ENCODE measurements around the gene ILF2.

The ILF2 gene

DNA sequence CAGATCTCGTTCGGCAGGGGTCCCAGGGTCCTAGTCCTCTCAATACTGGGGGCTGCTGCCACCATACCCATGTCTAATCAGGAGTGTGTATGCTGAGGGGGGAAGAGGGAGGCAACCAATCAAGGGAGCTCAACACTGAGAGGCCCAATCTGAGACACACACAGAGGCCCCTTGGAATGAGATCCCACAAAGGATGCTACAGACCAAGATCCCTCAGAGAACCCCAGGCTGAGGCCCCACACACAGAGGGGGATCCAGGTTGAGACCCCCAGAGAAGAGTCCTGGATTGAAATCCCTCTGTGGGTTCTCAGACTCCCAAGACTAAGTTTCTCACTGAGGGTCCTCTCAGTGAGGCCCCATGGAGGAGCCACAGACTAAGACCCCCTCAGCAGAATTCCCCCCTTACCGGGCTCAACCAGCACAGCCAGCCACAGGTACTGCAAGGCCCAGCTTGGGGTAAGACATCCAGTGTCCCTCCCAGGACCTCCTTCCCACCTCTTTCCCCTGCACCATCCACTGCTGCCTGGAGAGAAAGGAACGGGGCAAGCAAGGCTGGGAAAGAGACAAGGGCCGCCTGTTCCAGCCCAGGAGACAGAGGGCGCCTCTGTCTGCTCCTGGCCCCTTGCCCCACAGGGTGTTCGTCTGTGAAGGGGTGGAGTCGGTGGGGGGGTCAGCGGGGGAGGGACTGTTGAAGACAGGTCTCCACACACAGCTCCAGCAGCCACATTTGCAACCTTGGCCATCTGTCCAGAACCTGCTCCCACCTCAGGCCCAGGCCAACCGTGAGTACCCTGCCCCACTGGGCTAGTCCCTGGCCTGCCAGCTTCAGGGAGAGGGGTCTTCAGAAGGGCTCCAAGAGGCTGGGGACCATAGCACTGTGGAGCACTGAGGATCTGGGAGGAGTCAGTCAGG lies 42.8 kb downstream of the ILF2 start, which contains the start of gene S100A1:
Gene S100A1 (plus strand): TSS at position 720 of the 912 bp plus-strand sequence. CDS start 2,088 bp downstream, outside the sequence.
- no peak for DNase-seq (ENCODE audit: low read depth, low spot score)

DNA sequence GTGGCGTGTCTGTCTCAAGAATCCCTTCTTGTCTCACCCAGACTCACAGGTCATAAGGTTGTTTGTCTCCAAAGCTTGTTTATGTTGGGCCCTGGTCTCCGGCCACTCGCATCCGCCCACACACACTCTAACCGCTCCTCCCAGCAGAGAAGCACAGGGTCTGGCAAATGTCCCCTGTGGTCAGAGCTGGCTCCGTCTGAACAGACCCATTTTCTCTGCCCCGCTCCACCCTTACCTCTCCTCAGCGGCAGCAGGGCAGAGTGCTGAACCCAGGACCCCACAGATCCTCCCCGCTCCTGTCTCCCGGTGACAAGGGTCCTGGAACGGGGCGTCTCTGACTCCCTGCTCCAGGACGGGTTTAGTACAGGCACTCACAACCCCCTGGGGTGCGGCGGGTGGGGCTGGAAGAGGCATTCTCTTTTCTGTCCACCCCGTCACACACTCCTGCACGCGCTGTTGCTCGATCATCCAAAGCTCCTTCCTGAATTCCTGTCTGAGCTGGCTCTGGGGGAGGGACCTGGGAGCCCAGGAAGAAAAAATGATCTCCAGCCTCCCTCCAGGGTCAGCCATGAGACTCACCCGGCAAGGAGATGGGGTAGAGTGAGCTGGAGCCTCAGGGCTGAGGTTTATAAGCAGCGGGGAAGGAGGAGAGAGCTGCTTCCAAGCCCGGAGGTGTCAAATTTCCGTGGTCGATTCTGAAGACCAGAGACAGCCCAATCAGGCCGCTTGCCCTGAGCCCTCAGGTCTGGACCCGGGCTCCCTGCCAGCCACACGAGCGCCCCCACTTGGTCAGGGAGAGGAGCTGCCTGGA lies 43.7 kb downstream of the ILF2 start, which contains the start of gene S100A13:
Gene S100A13 (minus strand): TSS at position 602 of the 811 bp plus-strand sequence. CDS start 1,033 bp downstream, outside the sequence.
- DNase-seq (ENCODE audit: low read depth, low spot score): no peak

DNA sequence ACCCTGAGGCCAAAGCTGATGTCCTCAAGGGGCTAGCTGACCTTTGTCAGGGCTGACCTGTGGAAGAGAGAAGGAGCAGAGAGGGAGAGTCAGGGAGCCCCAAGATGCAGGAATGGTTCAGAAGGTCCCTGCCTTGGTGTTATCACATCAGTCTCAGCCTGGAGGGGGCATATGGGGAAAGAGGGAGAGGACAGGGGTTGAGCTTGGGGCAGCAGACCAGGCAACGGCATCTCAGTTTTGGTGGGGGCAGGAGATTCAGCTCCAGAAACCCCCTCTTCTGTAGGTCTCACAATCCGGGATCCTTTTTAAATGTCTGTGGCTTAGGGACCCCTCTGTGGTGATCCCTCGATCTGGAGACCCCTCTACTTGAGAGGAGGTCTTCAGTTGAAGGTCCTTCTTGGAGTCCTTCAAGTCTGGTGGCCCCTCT lies 44.3 kb downstream of the ILF2 start:
- DNase-seq (ENCODE audit: low read depth, low spot score): no peak

DNA sequence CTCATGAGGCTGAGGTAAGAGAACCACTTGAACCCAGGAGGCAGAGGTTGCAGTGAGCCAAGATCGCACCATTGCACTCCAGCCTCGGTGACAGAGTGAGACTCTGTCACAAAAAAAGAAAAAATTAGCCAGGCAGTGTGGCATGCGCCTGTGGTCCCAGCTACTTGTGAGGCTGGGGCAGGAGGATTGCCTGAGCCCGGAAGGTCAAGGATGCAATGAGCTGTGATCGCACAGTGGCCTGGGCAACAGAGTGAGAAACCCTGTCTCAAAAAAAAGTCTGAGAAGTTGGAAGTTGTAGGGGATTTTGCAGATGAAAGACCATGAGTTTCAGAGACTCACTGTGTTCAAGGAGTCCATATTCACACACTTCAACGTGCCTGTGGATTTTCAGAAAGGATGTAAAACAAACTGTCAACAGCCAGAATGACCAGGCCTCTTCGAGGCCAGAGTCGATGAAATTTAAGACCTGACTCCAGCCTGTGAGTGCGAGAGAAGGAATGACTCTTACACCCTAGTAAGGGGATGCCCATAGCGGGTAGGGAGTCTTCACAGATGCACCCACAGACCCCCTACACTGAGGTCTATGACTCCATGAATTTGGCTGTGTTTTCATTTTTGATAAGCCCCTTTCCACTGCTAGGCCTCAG lies 45.7 kb downstream of the ILF2 start:
- DNase-seq (ENCODE audit: low read depth, low spot score): no peak

DNA sequence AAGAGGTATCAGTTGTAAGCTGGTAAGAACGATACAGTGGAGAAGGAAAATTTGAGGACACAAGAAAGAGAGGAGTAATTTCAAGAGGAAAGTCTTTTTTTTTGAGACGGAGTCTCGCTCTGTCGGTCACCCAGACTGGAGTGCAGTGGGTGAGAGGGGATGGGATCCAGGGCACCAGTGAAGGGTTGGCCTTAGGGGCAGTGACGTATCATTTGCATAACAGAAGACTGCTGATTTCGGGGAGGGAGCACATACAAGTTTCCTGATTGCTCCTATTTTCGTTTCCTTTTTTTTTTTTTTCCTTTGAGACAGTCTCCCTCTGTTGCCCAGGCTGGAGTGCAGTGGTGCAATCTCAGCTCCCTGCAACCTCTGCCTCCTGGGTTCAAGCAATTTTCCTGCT lies 47.7 kb downstream of the ILF2 start:
- no peak for DNase-seq (ENCODE audit: low read depth, low spot score)

DNA sequence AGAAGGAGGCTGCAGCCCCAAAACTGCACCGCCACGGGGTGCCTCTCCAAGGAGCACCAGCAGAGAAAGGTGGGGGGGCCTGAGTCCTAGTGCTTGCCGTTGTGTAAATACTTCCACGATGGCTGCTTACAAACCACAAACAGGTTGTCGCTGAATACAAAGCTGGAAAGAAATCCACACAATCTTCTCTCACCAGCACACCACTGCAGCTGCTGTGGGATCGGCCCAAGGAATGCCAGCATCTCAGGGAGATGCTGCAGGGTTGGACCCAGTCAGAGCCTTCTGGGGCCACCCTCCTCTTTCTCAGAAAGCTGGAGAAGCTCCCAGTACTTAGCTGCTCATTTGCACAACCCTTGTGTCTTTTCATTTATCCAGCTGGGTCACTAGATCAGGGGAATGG lies 51.6 kb downstream of the ILF2 start:
- no peak for DNase-seq (ENCODE audit: low read depth, low spot score)

DNA sequence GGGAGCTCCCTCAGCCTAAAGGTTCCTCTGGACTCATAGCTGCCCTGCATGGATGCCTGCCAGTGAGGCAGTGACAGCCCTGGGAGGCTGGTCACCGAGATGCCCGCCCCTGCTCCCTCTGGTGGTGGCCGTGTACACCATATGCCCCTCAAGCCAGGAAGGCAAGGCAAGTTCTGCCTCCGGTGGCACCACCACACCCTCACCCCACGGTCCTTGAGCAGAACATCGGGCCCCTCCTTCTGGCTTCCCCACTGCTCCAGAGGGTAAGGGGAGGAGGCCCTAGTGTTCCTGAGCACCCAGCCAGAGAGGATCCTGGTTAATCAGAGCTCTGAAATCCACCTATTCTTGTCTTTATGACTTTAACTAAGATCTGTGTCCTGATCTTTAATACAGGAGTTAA lies 53.1 kb downstream of the ILF2 start:
- no peak for DNase-seq (ENCODE audit: low read depth, low spot score)

DNA sequence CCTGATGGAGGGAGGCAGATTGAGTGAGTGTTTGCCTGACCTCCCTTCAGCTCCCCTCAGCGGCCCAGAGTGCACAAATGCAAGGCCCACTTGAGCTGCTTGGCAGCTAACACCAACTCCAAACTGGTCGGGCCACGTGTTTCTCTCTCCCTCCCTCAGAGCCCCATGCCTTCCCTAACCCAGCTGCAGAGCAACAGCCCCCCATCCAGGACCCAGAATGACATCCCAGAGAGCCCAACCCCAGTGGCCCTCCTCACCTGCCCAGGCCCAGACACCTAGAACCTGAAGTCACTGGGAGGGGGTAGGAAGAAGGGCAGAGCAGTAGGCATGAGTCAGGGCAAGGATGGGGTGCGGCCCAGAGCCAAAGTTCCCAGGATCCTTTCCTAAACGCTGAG lies 53.9 kb downstream of the ILF2 start:
- DNase-seq (ENCODE audit: low read depth, low spot score): no peak

DNA sequence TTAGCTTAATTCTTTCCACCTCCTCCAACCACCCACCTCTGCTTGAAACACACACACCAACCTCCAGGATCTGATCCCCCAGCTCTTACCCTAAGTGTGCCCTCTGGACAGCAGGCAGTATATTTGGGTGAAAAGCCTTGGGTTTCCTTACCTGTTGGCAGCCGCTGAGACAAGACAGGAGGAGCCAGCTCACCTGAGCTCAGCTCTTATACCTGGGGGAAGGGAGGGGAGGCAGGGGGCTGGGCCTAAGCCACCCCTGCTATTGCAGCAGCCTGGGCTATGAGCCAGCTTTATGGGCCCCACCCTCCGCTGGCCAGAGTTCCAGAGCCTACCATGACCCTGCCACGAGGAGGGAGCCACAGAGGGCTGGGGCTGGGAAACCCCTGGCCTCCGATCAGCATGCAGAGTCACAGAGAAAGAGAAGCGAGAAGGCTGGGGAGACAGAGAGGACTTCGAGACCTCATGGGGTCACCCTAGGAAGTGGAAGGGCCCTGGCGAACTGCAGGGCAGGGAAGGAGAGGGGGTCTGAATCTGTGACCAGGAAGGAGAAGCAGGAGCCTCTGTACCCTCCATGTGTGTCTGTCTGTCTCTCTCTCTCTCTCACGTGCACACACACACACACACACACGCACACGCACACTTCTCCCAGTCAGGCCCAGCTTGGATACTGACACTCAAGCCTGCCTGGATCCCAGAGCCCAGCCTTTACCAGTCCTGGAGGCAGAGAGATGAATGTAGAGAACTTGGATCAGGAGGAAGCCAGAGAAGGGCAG lies 54.5 kb downstream of the ILF2 start, which contains the start of gene S100A14:
Gene S100A14 (minus strand): TSS at position 182 of the 773 bp plus-strand sequence. CDS start 467 bp downstream, outside the sequence.
- no peak for DNase-seq (ENCODE audit: low read depth, low spot score)

DNA sequence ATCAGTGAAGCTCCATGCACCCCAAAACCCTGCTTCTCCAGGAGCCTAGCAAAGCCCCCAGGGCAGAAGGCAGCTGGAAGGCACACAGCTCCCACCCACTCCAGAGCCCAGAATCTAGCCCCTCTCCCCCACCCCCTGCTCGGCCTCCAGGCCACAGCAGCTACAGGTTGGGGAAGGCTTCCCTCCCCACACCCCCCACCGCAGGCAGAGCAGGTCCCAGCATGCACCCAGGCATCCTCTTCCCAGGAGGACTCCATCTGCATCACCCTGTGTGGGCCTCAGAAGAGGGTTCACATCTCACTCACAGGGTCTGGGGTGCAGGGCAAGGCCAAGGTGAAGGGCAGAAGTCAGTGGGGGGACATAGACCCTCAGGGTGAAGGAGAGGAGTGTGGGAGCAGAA lies 55.4 kb downstream of the ILF2 start:
- DNase-seq (ENCODE audit: low read depth, low spot score): no peak

DNA sequence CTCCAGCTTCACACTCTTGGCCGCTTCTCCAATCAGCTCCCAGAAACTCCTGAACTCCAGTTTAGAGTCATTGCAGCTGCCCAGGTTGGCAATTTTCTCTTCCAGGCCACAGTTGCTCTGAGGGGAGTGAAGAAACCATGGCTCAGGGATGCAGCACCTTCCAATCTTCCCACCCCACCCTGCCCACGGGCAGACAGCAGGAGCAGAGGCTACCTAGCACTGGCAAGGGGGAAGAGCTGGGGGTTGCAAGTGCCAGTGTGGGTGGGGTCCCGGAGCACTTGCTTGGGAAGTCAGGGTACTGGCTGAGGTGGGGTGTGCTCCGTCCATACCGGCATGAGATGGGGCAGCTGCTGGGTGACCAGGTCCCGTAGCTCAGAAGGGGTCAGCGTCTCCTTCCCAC lies 55.9 kb downstream of the ILF2 start:
- no peak for DNase-seq (ENCODE audit: low read depth, low spot score)

DNA sequence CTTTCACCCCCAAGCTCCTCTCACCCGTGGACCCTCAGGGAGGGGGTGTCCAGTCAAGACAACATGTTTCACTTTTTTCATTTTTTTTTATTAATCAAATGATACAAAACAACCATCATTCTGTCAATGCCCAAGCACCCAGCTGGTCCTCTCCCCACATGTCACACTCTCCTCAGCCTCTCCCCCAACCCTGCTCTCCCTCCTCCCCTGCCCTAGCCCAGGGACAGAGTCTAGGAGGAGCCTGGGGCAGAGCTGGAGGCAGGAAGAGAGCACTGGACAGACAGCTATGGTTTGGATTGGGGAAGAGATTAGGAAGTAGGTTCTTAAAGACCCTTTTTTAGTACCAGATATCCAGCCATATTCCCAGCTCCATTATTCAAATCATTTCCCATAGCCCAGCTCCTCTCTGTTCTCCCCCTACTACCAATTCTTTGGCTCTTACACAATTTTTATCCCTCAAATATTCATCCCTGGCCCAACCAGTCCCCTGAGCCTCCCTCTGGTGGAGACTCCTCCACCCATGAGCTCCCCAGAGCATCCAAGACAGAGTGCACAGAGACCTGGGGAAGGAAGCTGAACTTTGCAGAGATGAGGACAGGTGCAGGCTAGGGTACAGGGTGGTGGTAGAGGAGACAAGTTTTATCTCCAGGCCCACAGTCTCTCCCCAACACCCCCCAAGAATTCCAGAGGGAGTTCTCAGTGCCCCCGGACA lies 56.4 kb downstream of the ILF2 start:
- no peak for DNase-seq (ENCODE audit: low read depth, low spot score)

DNA sequence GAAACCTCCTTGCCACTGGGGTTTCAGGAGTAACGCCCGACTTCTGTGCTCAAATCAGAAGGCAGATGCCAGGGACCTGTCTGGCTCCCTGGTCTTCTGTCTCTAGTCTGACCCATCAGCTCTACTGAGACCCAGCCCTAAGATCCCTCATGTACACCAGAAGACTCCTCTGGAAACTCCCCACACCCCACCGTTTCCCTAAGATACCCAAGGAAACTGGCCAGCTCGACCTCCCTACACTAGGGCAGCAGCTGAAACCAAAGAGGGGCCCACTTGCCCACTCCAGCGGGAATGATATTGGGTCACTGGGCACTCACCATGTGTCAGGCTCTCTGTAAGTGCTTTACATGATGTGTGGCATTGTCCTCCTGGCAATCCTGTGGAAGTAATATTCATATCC lies 57.4 kb downstream of the ILF2 start:
- no peak for DNase-seq (ENCODE audit: low read depth, low spot score)

DNA sequence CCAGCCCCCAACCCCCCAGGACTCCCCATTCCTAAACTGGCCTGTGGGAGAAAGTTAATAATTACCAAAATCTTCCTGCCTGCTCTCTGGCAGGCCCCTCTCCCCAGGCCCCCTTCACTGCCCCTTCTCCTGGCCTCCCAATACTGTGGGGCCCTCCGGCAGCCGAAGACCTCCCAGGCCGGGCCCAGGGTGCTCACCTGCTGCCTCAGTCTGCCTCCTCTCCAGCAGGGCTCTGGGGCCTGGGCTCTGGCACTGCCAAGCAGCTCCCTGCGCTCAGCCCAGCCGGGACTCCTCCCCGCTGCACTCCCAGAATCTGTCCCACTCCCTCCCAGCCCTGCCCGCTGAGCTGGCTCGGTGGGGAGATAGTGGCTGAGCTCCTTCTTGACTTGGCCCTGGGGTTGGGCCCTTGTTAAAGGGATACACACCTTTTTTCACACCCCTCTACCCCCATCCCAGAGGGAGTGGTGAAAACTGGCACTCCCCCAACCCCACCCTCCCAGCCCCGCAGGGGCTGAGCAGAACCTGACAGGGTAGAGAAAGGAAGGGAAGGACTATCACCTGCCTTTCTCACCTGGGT lies 58.0 kb downstream of the ILF2 start, which contains the start of gene S100A16:
Gene S100A16 (minus strand): TSS at position 383 of the 577 bp plus-strand sequence. CDS start 4,986 bp downstream, outside the sequence.
- DNase-seq (ENCODE audit: low read depth, low spot score): no peak

DNA sequence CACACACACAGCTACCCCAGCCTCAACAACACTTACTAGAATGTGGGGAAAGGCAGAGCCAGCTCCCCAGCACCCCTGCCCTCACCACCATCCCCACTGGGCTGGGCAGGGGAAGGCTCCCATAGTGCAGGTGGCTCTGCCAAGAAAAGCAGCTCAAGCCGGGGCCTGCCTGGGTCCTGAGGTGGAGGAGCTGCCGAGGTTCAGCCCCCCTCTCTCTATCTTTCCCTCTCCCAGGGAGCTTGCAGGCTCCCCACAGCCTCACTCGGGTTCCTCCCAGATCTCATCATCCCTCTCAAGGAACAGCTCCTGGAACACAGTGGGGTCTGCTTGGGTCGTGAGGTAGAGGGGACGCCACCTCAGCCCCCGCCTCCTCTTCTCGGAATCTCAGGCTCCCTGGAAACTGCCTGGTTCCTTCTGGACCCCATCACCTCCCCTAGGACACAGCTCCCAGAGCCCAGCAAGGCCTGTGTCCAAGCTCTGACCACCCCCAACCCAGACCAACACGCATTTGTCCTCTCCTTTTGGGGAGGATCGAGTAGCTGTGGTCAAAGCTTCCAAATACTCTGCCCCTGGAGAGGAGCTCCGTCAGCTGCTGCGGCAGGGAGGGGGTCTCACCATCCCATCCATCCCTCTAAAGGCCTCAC lies 58.6 kb downstream of the ILF2 start:
- no peak for DNase-seq (ENCODE audit: low read depth, low spot score)

Data from activated CD4-positive, CD25-positive, alpha-beta regulatory T cell treated with anti-CD3 and anti-CD28 coated beads, Interleukin-2, amount 50 U/mL, for 16 hours (primary cell).